Kidney capillary endothelial cell (primary cell): ENCODE results near the gene PTH2.
A peak's percentile ranks its signal among the peaks of the same experiment; 100 is the strongest.

Experiments used
- DNase-seq: peaks from one replicate; pipeline ENCODE4 v3.0.0-alpha.2; 2018; ENCODE audit warnings: low spot score

Gene PTH2

DNA sequence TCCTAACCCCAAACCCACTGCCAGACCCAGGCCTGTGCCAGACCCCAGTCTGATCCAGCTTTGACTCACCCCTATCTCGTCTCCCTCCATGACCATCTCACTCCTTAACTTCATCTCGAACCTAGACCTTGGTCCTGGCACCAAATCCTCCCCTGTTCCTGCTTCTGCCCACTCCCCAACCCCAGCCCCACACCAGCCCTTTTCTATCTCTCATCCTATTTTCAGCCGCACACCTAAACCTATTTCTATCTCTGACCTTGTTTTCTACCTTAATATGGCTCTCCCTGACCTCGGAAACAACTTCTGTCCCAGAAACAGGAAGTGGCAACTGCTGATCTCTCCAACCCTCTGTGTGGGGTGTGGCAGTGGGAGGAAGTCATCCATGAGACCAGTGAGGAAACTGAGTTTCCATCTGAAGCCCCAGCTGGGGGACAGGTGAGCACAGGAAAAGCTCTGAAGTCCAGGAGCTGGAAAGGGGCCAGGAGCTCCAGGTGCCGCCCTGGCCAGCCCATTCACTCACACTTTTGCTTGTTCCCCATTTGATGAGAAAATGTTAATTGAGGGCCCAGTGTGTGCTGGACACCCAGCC, 13.7 kb downstream of the PTH2 start:
- DNase-seq, result no peak

- DNase-seq, result no peak
These were observed 14.3 kb downstream of the PTH2 start for GRCh38 chr19:49408816-49409440.

DNA sequence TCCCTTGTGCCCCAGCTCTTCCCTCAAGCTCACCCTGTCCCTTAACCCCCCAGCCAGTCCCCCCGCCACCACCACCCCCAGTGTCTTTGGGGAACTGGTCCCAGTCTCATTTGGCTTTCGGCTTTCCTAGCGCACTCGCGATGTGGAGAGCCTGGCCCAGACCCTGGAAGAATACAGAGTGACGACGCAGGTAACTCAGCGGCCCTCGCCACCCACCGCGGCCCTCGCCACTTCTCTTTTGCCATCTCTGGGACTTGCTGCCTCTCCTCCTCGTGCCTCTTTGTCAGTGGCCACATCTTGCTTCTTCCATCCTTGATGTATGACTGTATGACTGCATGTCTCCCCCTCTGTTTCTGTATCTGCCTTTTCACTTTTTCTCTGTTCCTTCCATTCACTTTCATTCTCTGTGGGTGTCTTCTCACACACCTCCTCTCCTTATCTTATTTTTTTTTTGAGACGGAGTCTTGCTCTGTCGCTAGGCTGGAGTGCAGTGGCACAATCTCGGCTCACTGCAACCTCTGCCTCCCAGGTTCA, 15.7 kb downstream of the PTH2 start:
- no peak for DNase-seq

DNA sequence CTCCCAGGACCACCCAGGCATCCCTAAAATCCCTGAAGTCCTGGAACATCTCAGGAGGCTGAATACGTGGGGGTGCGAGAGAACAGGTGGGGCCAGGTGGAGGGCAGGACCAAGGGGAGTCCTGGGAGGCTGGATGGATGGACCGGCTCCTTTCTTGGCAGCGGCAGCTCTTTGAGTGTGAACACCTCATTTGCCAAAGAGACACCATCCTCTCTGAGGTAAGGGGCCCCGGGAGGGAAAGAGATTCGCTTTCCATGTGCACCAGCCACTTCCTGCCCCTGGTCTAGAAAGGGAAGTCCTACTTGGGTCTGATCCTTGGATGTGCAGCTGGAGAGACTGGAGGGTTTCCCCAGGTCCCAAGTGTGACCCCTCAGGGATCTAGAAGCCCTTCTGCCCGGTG, 16.2 kb downstream of the PTH2 start:
- no peak for DNase-seq

DNA sequence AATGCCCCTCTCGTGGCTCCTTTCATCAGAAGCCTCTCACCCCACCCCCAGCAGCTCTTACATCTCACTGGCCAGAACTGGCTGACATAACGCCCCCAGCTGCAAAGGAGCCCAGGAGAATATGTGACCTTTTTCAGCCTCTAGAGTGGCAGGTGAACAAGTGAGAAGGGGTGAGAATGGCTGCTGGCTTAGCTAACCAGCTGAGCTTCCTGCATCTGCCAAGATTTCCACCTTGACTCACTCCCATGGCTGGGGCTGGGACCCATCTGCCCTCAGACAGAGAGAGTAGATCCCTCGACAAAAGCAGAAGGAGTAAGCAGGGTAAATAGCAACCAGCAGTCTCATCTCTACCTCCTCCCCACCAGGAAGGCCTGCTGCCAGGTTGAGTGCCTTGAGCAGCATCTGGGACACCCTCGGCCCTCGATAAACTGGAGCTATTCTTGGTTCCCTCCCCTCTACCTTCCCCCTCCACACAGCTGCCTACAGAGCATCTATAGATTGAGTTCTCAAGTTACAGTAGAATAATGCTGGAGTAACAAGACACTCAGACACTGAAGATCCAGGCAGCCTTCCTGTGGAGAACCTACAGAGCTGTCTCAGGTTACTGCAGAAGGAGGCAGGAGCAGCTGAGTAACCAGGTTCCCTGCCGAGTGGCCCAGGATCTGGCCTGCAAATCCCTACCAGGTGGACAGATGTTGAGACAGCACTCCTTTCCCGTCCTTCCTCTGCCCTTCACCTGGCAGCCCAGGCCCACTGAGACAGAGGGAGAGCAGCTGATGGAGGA, 19.6 kb downstream of the PTH2 start:
- DNase-seq, result no peak

DNA sequence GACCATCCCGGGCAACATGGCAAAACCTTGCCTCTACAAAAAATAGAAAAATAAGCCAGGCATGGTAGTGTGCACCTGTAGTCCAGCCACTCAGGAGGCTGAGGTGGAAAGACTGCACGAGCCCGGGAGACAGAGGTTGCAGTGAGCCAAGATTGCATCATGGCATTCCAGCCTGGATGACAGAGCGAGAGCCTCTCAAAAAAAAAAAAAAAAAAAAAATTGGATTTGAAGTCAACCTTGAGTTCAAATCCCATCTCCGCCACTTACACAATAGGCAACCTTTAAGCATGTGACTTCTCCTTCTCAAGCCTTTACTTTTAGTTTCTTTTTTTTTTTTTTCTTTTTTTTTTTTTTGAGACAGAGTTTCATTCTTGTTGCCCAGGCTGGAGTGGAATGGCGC, 23.2 kb downstream of the PTH2 start:
- DNase-seq, result no peak

GRCh38 chr19:49398931-49399330, 24.3 kb downstream of the PTH2 start:
- no peak for DNase-seq

DNA sequence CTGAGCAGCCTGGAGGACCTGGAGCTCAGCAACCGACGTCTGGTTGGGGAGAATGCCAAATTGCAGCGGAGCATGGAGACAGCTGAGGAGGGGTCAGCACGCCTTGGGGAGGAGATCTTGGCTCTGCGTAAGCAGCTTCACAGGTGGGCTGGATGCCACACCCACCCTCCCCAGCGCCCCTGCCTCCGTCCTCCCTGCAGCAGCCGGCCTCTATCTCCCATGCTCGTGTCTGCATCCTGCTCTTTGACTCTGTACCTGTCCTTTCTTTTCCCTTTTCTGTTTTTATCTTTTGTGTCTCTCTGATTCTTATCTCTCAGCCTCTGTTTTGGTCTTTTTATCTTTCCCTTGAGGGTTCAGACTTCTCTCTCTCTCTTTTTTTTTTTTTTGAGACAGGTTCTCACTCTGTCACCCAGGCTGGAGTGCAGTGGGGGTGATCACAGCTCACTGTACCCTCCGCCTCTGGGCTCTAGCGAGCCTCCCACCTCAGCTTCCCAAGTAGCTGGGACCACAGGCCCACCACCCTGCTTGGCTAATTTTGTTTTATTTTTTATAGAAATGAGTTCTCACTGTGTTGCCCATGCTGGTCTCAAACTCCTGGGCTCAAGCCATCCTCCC, 25.1 kb downstream of the PTH2 start:
- no peak for DNase-seq

- no peak for DNase-seq
These were observed 26.3 kb downstream of the PTH2 start for GRCh38 chr19:49396738-49397505.

GRCh38 chr19:49395581-49396407, 27.4 kb downstream of the PTH2 start:
- no peak for DNase-seq

DNA sequence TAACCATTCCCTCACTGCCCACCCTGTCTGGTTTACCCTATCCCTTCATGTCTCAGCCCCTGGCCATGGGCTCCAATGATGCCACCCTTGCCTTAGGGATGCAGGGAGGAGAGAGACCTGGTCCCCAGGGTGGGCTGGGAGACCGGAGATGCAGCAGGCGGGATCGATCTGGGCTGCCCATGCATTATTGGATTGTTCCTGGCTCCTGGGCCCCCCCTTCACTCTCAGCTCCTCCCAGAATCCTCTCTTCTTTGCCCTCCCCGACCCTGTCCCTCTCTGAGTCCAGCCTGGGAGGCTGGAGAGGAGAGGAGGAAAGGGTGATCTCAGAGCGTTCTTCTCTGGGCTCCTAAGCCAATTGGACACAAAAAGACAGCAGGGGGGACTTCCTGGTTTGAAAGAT, 29.4 kb downstream of the PTH2 start:
- no peak for DNase-seq

DNA sequence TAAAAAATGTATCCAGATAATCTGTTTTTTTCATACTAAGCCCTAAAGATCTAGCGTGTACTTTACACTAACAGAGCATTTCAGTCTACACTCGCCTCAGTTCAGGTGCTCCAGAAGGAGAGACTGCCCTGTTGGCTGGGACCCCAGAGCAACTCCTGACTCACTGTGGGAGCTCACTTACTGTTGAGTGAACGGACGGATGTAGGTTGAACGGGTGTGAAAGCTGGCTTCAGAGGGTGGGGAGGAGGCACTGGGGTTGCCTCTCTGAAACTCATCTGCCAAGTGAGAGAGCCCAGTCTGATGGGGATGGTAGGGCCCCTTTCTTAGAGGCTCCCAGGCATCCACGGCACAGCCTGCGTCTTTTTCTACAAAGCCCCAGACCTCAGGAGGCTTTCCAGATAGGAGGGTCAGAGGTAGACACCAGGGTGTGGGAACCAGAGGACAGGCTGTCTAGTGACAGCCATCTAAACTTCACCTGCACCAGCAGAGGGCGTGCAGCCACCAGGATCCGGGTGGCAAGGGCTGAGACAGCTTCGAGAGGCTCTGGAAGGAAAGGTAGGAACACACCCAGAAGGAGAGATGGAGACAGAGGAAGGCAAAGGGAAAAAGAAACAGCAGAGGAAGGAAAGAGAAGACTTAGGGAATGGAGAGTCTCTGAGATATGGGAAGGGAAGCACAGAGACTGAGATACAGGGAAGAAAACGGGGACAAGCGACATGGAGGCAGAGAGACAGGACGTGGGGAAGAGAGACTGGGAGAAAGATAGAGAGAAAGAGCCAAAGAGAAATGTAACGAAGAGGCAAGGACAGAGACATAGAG, 31.5 kb downstream of the PTH2 start:
- peak; percentile 41 for DNase-seq

- no peak for DNase-seq
These were observed 32.3 kb downstream of the PTH2 start for GRCh38 chr19:49390929-49391359.

- DNase-seq, result no peak
These were observed 32.9 kb downstream of the PTH2 start for GRCh38 chr19:49390131-49390928.

GRCh38 chr19:49389406-49389805, 33.8 kb downstream of the PTH2 start:
- DNase-seq, result no peak

DNA sequence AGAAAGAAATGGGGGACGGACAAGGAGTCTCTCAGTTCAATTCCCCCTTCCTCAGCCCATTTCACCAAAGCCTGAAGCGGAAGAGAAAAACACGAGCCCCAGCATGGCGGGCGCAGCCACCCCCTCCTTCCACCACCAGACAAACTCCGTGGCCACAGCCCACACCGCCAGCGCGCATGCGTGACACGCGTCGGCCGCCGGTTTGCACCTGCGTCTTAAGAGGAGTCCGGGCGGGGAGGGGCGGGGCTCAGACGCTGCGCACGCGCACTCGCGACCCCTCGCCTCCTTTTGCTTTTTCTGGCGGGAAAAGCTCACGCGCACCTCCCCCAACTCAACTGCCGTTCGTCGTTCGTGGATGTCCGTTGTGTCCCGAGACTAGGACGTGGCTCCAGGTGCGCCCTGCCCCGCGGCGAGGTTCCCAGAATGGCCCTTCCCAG, 35.3 kb downstream of the PTH2 start, which contains the start of gene KASH5:
Gene KASH5, plus strand, starts transcription at position 314 of the 437 bp plus-strand sequence. CDS start 2,635 bp downstream, outside the sequence.
- DNase-seq, result no peak

DNA sequence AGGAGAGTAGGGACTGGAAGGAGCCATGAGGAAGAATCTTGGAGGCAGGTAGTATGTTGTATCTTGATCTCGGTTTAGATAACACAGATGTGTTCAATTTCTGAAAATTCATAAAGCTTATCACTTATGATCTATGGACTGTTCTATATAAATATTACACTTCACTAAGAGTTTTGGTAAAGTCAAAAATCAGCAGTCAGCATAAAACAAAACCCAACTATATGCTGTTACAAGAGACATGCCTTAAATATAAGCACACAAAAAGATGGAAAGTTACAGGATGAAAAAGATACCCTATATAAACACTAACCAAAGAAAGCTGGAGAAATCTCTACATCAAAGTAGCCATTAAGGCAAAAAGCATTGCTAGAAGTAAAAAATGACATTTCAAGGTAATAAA, 39.6 kb downstream of the PTH2 start:
- DNase-seq, result no peak

- DNase-seq, result no peak
These were observed 40.6 kb downstream of the PTH2 start for GRCh38 chr19:49382639-49383038.

DNA sequence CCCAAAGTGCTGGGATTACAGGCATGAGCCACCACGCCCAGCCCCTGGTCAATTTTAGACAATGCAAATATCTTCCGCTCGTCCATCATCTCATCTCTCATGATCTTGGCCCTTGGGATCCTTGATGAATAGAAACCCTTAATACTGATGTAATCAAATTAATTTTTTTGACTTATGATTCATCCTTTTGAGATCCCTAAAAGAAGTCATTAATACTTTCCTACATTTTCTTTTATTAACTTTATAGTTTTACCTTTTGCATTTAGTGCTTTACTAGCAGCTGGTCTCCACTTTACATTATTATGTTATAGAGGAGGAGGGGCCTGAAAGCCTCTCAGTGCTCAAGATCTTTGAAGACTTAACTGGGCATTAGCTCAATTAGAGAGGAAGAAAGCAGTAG, 42.9 kb downstream of the PTH2 start:
- DNase-seq, result no peak
